K562 (cell line): Measurements from ENCODE around the gene BRAF. TPM values are rescaled to one million over a fixed set of nuclear protein-coding genes. Genes with fewer than 3 reads are reported as not detected.

Experiments
- BHLHE40 ChIP-seq: IDR thresholded peaks from 2 replicates; pipeline ENCODE4 v1.6.1; 2011; ENCODE audit warnings: low read length, improper control_type of control experiment
- CEBPG ChIP-seq, 3 experiments: fragments of 200-800 bp in 1 of 3; sonication (Bioruptor generic) in 1 of 3; sonication (generic) in 1 of 3; formaldehyde crosslinking in 1 of 3; IDR thresholded peaks in 2 of 3; conservative IDR thresholded peaks in 1 of 3; 2 replicates each; pipeline versions ENCODE4 v1.6.1 to v1.8.0; 2016 to 2022; ENCODE audit warnings: missing compliant biosample characterization in 2 of 3, missing genetic modification characterization in 2 of 3, mild to moderate bottlenecking in 1 of 3, missing genetic modification reagents in 1 of 3
- ELF4 ChIP-seq: fragments of 450-650 bp; formaldehyde crosslinking; IDR thresholded peaks from 2 replicates; pipeline ENCODE4 v1.4.0; 2022; ENCODE audit warnings: missing genetic modification characterization
- GATA2 ChIP-seq: sonication (generic); formaldehyde crosslinking; IDR thresholded peaks from 2 replicates; pipeline ENCODE4 v1.4.0; 2020; ENCODE audit warnings: mild to moderate bottlenecking, missing genetic modification reagents
- L3MBTL2 ChIP-seq: fragments of 450-650 bp; IDR thresholded peaks from 2 replicates; pipeline ENCODE4 v1.6.1; 2016; ENCODE audit warnings: mild to moderate bottlenecking, moderate library complexity
- MTA2 ChIP-seq: fragments of 450-650 bp; IDR thresholded peaks from 2 replicates; pipeline ENCODE4 v1.6.1; 2016; ENCODE audit warnings: low read depth
- MTA3 ChIP-seq: fragments of 450-650 bp; formaldehyde crosslinking; IDR thresholded peaks from 2 replicates; pipeline ENCODE4 v1.6.1; 2017; ENCODE audit warnings: mild to moderate bottlenecking, borderline replicate concordance
- MYBL2 ChIP-seq, 2 experiments: fragments of 450-650 bp in 1 of 2; sonication (generic) in 1 of 2; formaldehyde crosslinking in 1 of 2; IDR thresholded peaks; 2 replicates each; pipeline versions ENCODE4 v1.6.1 to v1.8.1; 2017 to 2022; ENCODE audit warnings: borderline replicate concordance in 1 of 2, inconsistent platforms in 1 of 2, low read depth in 1 of 2, mild to moderate bottlenecking in 1 of 2, missing genetic modification reagents in 1 of 2, moderate library complexity in 1 of 2
- POLR2G ChIP-seq: fragments of 200-400 bp; formaldehyde crosslinking; IDR thresholded peaks from 2 replicates; pipeline ENCODE4 v1.6.1; 2017; ENCODE audit warnings: low read depth, mild to moderate bottlenecking, antibody characterized with exemption, low read length, moderate library complexity
- POLR2H ChIP-seq: IDR thresholded peaks from 2 replicates; pipeline ENCODE4 v1.6.1; 2016; ENCODE audit warnings: missing genetic modification characterization, low read depth, mild to moderate bottlenecking, control low read depth, missing compliant biosample characterization, moderate library complexity
- SETDB1 ChIP-seq: IDR thresholded peaks from one replicate; pipeline ENCODE4 v1.6.1; 2012; ENCODE audit warnings: low read length, control low read depth, inconsistent platforms
- SMARCA5 ChIP-seq: fragments of 450-650 bp; IDR thresholded peaks from 2 replicates; pipeline ENCODE4 v1.6.1; 2016
- SMARCE1 ChIP-seq: fragments of 450-650 bp; IDR thresholded peaks from 2 replicates; pipeline ENCODE4 v1.7.1; 2016; ENCODE audit warnings: mild to moderate bottlenecking
- TCF3 ChIP-seq: sonication (generic); formaldehyde crosslinking; IDR thresholded peaks from 2 replicates; pipeline ENCODE4 v1.4.0; 2020; ENCODE audit warnings: mild to moderate bottlenecking, missing genetic modification reagents
- ZKSCAN3 ChIP-seq: fragments of 250-450 bp; sonication (Bioruptor Pico); IDR thresholded peaks from 2 replicates; pipeline ENCODE4 v1.4.0; 2020
- ZNF398 ChIP-seq: fragments of 250-450 bp; sonication (Bioruptor Pico); IDR thresholded peaks from 2 replicates; pipeline ENCODE4 v1.8.0; 2021; ENCODE audit warnings: moderate library complexity, mild to moderate bottlenecking, inconsistent platforms
- polyA plus RNA-seq, 8 experiments: library from polyadenylated mRNA; depleted of rRNA in 4 of 8; stranded (reverse) in 5 of 8; unstranded in 3 of 8; fragments of >200 nt; fragmentation: Nextera tagmentation in 2 of 8; fragmentation: Illumina TruSeq in 1 of 8; extraction: Ambion mirVana in 2 of 8; extraction: Trizol in 1 of 8; gene quantifications; 2 replicates each; pipeline versions ENCODE4 v1.2.1 to v1.2.3, GENCODE V29; 2011 to 2014; ENCODE audit warnings: inconsistent platforms in 1 of 8, missing spikeins in 1 of 8
- total RNA-seq, 7 experiments: library from RNA; depleted of rRNA in 6 of 7; stranded (reverse); fragments of >200 nt in 6 of 7; fragmentation: Illumina TruSeq in 2 of 7; extraction: Trizol in 2 of 7; gene quantifications; 2 replicates each; pipeline versions ENCODE4 v1.2.1 to v1.2.3, GENCODE V29; 2011 to 2021; ENCODE audit warnings: low replicate concordance in 1 of 7
- TF ChIP-seq, protein P1 (sequence below): conservative IDR thresholded peaks from 2 replicates; pipeline ENCODE4 v1.6.1; 2011; ENCODE audit warnings: low read depth, mild to moderate bottlenecking, low read length; ENCODE audit not compliant: control insufficient read depth
- TF ChIP-seq, protein P2 (sequence below): sonication (generic); formaldehyde crosslinking; IDR thresholded peaks from 2 replicates; pipeline ENCODE4 v1.8.1; 2023; ENCODE audit warnings: mild to moderate bottlenecking, missing genetic modification reagents, moderate library complexity
- TF ChIP-seq, protein P3 (sequence below): sonication (generic); formaldehyde crosslinking; IDR thresholded peaks from 2 replicates; pipeline ENCODE4 v1.4.0; 2020; ENCODE audit warnings: mild to moderate bottlenecking, missing genetic modification reagents

The BRAF gene
- total and polyA plus RNA-seq, 9 of the 15 experiments (the other 6 are each of a cell fraction or from before 2014, with no cell fraction given), result 3.6 to 38.3 (median 21.9) TPM

GRCh38 chr7:140924821-140925421 lies at the start of gene BRAF (continued):
- peak; percentile 90 for TF ChIP-seq L3MBTL2
- TF ChIP-seq, protein P1, sequence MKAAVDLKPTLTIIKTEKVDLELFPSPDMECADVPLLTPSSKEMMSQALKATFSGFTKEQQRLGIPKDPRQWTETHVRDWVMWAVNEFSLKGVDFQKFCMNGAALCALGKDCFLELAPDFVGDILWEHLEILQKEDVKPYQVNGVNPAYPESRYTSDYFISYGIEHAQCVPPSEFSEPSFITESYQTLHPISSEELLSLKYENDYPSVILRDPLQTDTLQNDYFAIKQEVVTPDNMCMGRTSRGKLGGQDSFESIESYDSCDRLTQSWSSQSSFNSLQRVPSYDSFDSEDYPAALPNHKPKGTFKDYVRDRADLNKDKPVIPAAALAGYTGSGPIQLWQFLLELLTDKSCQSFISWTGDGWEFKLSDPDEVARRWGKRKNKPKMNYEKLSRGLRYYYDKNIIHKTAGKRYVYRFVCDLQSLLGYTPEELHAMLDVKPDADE, result peak; percentile 38; the same call in 1 of the 2 replicates
- TF ChIP-seq ELF4 (CRISPR knock-in tag), result 0 out of 2 replicates have a peak, but pooled peaks have one; percentile 60
- peak; percentile 70 for TF ChIP-seq BHLHE40
- TF ChIP-seq, protein P2, sequence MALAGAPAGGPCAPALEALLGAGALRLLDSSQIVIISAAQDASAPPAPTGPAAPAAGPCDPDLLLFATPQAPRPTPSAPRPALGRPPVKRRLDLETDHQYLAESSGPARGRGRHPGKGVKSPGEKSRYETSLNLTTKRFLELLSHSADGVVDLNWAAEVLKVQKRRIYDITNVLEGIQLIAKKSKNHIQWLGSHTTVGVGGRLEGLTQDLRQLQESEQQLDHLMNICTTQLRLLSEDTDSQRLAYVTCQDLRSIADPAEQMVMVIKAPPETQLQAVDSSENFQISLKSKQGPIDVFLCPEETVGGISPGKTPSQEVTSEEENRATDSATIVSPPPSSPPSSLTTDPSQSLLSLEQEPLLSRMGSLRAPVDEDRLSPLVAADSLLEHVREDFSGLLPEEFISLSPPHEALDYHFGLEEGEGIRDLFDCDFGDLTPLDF, result peak; percentile 26; the same call in 1 of the 2 replicates
- TF ChIP-seq GATA2, result no peak
- no peak for TF ChIP-seq ZKSCAN3 (CRISPR knock-in tag)
- peak; percentile 99 for TF ChIP-seq MTA3
- peak; percentile 57; the same call in 1 of the 2 replicates for TF ChIP-seq SMARCE1
- no peak for TF ChIP-seq ZNF398
- no peak for TF ChIP-seq MTA2
- TF ChIP-seq POLR2H (tag), result peak; percentile 88; the same call in 1 of the 2 replicates
- TF ChIP-seq CEBPG (CRISPR knock-in tag; IDR thresholded peaks at IDR 0.05), result peak; percentile 78; the same call in 1 of the 2 replicates
- peak; percentile 89 to 91 for TF ChIP-seq CEBPG (tag; conservative IDR thresholded peaks at IDR 0.05 in 1 of 2, IDR thresholded peaks at IDR 0.05 in 1 of 2)
- TF ChIP-seq SMARCA5, result peak; percentile 65; the same call in 1 of the 2 replicates
- TF ChIP-seq POLR2G, result peak; percentile 44
- TF ChIP-seq SETDB1, result peak; percentile 96
- TF ChIP-seq MYBL2 (IDR thresholded peaks at IDR 0.05; ENCODE audit: low read depth), result no peak
- TF ChIP-seq MYBL2 (CRISPR knock-in tag; IDR thresholded peaks at IDR 0.05; ENCODE audit: borderline replicate concordance), result no peak
- TF ChIP-seq, protein P3, sequence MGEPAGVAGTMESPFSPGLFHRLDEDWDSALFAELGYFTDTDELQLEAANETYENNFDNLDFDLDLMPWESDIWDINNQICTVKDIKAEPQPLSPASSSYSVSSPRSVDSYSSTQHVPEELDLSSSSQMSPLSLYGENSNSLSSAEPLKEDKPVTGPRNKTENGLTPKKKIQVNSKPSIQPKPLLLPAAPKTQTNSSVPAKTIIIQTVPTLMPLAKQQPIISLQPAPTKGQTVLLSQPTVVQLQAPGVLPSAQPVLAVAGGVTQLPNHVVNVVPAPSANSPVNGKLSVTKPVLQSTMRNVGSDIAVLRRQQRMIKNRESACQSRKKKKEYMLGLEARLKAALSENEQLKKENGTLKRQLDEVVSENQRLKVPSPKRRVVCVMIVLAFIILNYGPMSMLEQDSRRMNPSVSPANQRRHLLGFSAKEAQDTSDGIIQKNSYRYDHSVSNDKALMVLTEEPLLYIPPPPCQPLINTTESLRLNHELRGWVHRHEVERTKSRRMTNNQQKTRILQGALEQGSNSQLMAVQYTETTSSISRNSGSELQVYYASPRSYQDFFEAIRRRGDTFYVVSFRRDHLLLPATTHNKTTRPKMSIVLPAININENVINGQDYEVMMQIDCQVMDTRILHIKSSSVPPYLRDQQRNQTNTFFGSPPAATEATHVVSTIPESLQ (CRISPR knock-in tag), result 0 out of 2 replicates have a peak, but pooled peaks have one; percentile 45
- TF ChIP-seq TCF3, result peak; percentile 26; the same call in 1 of the 2 replicates
